ENCODE data around the gene PADI4. TPM values are rescaled to one million over a fixed set of nuclear protein-coding genes. Genes with fewer than 3 reads are reported as not detected.
"Not testable (repeated sequence)": the region's sequence is repeated elsewhere in the genome, so short reads cannot be mapped to it uniquely, and the experiment has no call there.

The PADI4 gene
- total and polyA plus RNA-seq, 2 experiments from 2014 or later: 0.45 to 0.52 TPM

DNA sequence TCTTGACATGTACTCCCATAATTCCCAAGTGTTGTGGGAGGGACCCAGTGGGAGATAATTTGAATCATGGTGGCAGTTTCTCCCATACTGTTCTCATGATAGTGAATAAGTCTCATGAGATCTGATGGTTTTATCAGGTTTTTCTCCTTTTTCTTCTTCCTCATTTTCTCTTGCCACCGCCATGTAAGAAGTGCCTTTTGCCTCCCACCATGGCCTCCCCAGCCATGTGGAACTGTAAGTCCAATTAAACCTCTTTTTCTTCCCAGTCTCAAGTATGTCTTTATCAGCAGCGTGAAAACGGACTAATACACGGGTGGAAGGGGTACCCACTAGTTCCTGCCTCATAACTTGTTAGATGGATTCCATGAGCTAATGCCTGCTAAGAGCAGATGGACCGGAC lies 37.5 kb downstream of the PADI4 start:
- H3K36me3 Mint-ChIP-seq (ENCODE audit: low read depth); H3K4me2 ChIP-seq; H4K20me1 ChIP-seq (replicated peaks; ENCODE audit: insufficient read depth); H3K27ac Mint-ChIP-seq; H3K4me1 Mint-ChIP-seq; H3K27me3 Mint-ChIP-seq (ENCODE audit: insufficient read depth, low read depth, poor library complexity); H2AFZ ChIP-seq; H3K4me1 ChIP-seq (ENCODE audit: insufficient read depth); H3K9me2 ChIP-seq (ENCODE audit: insufficient read depth); ATAC-seq; H3K27ac ChIP-seq (ENCODE audit: low read depth); DNase-seq (ENCODE audit: low spot score); H3K4me3 ChIP-seq; H3K27me3 ChIP-seq (ENCODE audit: insufficient read depth); H3K4me3 Mint-ChIP-seq; H3K79me2 ChIP-seq (replicated peaks; ENCODE audit: insufficient read depth); H3K36me3 ChIP-seq (ENCODE audit: insufficient read depth); H3F3A ChIP-seq (replicated peaks; ENCODE audit: low read depth): not testable (repeated sequence)
- H3K9me3 Mint-ChIP-seq: peaks cover 21% of the 10 kb centered on the region

DNA sequence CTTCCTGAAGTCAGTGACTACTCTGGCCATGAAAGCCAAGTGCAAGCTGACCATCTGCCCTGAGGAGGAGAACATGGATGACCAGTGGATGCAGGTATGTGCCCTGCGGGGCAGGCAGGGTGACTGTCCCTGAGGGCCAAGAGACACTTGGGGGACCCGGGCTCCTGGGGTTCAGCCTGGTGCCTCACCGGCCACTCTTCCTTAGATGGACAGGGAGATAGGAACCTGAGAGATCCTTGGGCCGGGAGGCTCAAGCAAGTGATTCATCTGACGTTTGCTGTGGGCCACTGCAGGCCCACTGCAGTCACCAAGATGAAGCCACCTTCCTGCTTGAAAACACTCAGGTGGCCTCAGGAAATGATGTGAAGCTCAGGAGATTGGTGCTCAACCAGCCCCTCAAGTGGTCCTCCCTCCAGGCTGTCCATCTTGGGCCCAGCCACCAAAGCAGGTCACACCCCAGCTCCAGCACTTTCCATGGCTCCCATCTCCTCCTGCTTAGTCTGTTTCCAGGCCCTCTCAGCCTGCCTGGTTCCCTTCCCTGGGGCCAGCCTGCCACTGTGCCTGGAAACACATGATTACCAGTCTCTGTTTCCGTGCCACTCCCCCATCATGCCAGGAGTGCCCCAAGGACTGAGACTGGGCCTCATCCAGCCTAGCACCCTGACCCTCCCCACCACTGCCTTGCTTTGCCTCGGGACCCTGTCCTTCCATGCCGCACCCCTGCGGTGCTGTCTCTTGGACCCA lies 38.2 kb downstream of the PADI4 start:
- no peak for TF ChIP-seq JUNB (IDR thresholded peaks at IDR 0.05; ENCODE audit: unreplicated experiment)
- TF ChIP-seq, protein P1, sequence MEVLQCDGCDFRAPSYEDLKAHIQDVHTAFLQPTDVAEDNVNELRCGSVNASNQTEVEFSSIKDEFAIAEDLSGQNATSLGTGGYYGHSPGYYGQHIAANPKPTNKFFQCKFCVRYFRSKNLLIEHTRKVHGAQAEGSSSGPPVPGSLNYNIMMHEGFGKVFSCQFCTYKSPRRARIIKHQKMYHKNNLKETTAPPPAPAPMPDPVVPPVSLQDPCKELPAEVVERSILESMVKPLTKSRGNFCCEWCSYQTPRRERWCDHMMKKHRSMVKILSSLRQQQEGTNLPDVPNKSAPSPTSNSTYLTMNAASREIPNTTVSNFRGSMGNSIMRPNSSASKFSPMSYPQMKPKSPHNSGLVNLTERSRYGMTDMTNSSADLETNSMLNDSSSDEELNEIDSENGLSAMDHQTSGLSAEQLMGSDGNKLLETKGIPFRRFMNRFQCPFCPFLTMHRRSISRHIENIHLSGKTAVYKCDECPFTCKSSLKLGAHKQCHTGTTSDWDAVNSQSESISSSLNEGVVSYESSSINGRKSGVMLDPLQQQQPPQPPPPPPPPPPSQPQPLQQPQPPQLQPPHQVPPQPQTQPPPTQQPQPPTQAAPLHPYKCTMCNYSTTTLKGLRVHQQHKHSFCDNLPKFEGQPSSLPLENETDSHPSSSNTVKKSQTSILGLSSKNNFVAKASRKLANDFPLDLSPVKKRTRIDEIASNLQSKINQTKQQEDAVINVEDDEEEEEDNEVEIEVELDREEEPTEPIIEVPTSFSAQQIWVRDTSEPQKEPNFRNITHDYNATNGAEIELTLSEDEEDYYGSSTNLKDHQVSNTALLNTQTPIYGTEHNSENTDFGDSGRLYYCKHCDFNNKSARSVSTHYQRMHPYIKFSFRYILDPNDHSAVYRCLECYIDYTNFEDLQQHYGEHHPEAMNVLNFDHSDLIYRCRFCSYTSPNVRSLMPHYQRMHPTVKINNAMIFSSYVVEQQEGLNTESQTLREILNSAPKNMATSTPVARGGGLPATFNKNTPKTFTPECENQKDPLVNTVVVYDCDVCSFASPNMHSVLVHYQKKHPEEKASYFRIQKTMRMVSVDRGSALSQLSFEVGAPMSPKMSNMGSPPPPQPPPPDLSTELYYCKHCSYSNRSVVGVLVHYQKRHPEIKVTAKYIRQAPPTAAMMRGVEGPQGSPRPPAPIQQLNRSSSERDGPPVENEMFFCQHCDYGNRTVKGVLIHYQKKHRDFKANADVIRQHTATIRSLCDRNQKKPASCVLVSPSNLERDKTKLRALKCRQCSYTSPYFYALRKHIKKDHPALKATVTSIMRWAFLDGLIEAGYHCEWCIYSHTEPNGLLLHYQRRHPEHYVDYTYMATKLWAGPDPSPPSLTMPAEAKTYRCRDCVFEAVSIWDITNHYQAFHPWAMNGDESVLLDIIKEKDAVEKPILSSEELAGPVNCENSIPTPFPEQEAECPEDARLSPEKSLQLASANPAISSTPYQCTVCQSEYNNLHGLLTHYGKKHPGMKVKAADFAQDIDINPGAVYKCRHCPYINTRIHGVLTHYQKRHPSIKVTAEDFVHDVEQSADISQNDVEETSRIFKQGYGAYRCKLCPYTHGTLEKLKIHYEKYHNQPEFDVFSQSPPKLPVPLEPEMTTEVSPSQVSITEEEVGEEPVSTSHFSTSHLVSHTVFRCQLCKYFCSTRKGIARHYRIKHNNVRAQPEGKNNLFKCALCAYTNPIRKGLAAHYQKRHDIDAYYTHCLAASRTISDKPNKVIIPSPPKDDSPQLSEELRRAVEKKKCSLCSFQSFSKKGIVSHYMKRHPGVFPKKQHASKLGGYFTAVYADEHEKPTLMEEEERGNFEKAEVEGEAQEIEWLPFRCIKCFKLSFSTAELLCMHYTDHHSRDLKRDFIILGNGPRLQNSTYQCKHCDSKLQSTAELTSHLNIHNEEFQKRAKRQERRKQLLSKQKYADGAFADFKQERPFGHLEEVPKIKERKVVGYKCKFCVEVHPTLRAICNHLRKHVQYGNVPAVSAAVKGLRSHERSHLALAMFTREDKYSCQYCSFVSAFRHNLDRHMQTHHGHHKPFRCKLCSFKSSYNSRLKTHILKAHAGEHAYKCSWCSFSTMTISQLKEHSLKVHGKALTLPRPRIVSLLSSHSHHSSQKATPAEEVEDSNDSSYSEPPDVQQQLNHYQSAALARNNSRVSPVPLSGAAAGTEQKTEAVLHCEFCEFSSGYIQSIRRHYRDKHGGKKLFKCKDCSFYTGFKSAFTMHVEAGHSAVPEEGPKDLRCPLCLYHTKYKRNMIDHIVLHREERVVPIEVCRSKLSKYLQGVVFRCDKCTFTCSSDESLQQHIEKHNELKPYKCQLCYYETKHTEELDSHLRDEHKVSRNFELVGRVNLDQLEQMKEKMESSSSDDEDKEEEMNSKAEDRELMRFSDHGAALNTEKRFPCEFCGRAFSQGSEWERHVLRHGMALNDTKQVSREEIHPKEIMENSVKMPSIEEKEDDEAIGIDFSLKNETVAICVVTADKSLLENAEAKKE (CRISPR knock-in tag; IDR thresholded peaks at IDR 0.05): no peak
- Histone ChIP-seq H3K27me3 (ENCODE audit: insufficient read depth) (no peaks in the 10 kb centered on the region), H4K20me1 (replicated peaks; ENCODE audit: insufficient read depth) (no peaks in the 10 kb centered on the region), H3K36me3 (ENCODE audit: insufficient read depth) (no peaks in the 10 kb centered on the region), H3K4me2 (no peak overlapping the region), H3K4me1 (ENCODE audit: insufficient read depth) (0 out of 2 replicates have a peak, but pooled peaks cover 3% of the 10 kb centered on the region), H3K4me3 (no peak overlapping the region), H3K79me2 (replicated peaks; ENCODE audit: insufficient read depth) (no peaks in the 10 kb centered on the region), H3F3A (replicated peaks; ENCODE audit: low read depth) (no peaks in the 10 kb centered on the region), H2AFZ (no peak overlapping the region), H3K9me2 (ENCODE audit: insufficient read depth) (no peaks in the 10 kb centered on the region), H3K27ac (ENCODE audit: low read depth) (no peak overlapping the region)
- DNase-seq (ENCODE audit: low spot score) (no peak), ATAC-seq (no peak)
- Mint-ChIP-seq H3K4me3 (no peak overlapping the region), H3K27me3 (ENCODE audit: insufficient read depth, low read depth, poor library complexity) (peaks cover 10% of the 10 kb centered on the region), H3K4me1 (no peaks in the 10 kb centered on the region), H3K27ac (no peak overlapping the region), H3K36me3 (ENCODE audit: low read depth) (no peaks in the 10 kb centered on the region), H3K9me3 (peaks cover 21% of the 10 kb centered on the region)

Data from GM23338 (cell line).